GM21529 (cell line): ENCODE results near the gene NDUFV1.
"Not testable (repeated sequence)": the region's sequence is repeated elsewhere in the genome, so short reads cannot be mapped to it uniquely, and the experiment has no call there.

ENCODE experiments used
- ATAC-seq: cut with Tn5 transposase; IDR thresholded peaks from one replicate; pipeline ENCODE4 v1.9.1; 2021; ENCODE audit not compliant: unreplicated experiment

The NDUFV1 gene

GRCh38 chr11:67652965-67653845, 46.5 kb downstream of the NDUFV1 start:
- ATAC-seq = no peak

DNA sequence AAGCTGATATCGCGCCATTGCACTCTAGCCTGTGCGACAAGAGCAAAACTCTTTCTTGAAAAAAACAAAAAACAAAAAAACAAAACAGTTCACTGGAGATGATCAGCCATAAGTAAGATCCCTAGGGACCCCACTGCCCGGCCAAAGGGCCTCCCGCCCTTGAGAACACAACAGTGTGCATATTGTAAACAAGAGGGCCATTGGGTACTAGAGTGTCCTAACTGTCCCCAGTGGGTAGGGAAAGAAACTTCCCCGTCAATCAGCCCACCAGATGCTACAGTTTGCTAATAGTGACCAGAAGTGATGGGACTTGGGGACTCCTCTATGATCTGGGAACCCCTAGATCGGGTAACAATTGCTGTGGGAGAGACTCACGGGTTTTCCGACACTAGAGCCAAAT, 47.5 kb downstream of the NDUFV1 start:
- no peak for ATAC-seq

GRCh38 chr11:67656278-67656922, 49.7 kb downstream of the NDUFV1 start:
- no peak for ATAC-seq

- no peak for ATAC-seq
Observed at GRCh38 chr11:67657300-67657699, 50.6 kb downstream of the NDUFV1 start.

- not testable (repeated sequence) for ATAC-seq
Observed at GRCh38 chr11:67659651-67660165, 53.0 kb downstream of the NDUFV1 start.

GRCh38 chr11:67660752-67661151, 54.0 kb downstream of the NDUFV1 start:
- not testable (repeated sequence) for ATAC-seq
